RCC 7860 (cell line): ENCODE results near the gene ZNF525.
"Not testable (repeated sequence)": the region's sequence is repeated elsewhere in the genome, so short reads cannot be mapped to it uniquely, and the experiment has no call there.

Experiments
- DNase-seq: peaks from one replicate; pipeline ENCODE4 v3.0.0-alpha.2; 2015; ENCODE audit warnings: low spot score
- FAIRE-seq: peaks from 2 replicates; lab custom pipeline; 2012; peaks lifted over from hg19 to GRCh38; lab: Jason Lieb, UNC

ZNF525 gene

GRCh38 chr19:53394974-53395839, 29.7 kb downstream of the ZNF525 start, which contains the start of gene ZNF765:
ZNF765 (plus strand) TSS chr19:53395149; CDS start chr19:53398016, 2,867 bp downstream.
- DNase-seq (peak; percentile 72), FAIRE-seq (no peak)

GRCh38 chr19:53395840-53396524, 30.5 kb downstream of the ZNF525 start:
- FAIRE-seq, DNase-seq: not testable (repeated sequence)

GRCh38 chr19:53396525-53396868, 31.0 kb downstream of the ZNF525 start:
- FAIRE-seq (no peak), DNase-seq (no peak)

- not testable (repeated sequence) for FAIRE-seq, DNase-seq
Measured at GRCh38 chr19:53397918-53398317, 32.4 kb downstream of the ZNF525 start.

- no peak for FAIRE-seq
- no peak for DNase-seq
Measured at GRCh38 chr19:53409505-53410204, 44.1 kb downstream of the ZNF525 start.

GRCh38 chr19:53420520-53421315, 55.2 kb downstream of the ZNF525 start:
- not testable (repeated sequence) for DNase-seq, FAIRE-seq

- FAIRE-seq (no peak), DNase-seq (no peak)
Measured at GRCh38 chr19:53422551-53422950, 57.0 kb downstream of the ZNF525 start.

GRCh38 chr19:53423074-53423473, 57.6 kb downstream of the ZNF525 start:
- not testable (repeated sequence) for DNase-seq, FAIRE-seq

- not testable (repeated sequence) for FAIRE-seq, DNase-seq
Measured at GRCh38 chr19:53423680-53424079, 58.2 kb downstream of the ZNF525 start.

GRCh38 chr19:53424968-53425597, 59.6 kb downstream of the ZNF525 start:
- no peak for DNase-seq
- no peak for FAIRE-seq

- FAIRE-seq: no peak
- DNase-seq: peak; percentile 71
Measured at GRCh38 chr19:53431399-53432087, 66.0 kb downstream of the ZNF525 start, which contains the start of gene ZNF761. ZNF761 (plus strand) TSS chr19:53431984; CDS start chr19:53447269, 15,285 bp downstream.

- DNase-seq: no peak
- FAIRE-seq: no peak
Measured at GRCh38 chr19:53432088-53432661, 66.7 kb downstream of the ZNF525 start.
